ENCODE results near the gene TRAF4.

- TF ChIP-seq TARDBP (IDR thresholded peaks at IDR 0.05): no peak
- TF ChIP-seq ZNF384 (IDR thresholded peaks at IDR 0.05): no peak
- TF ChIP-seq ELF4 (IDR thresholded peaks at IDR 0.05): no peak
- TF ChIP-seq BHLHE40 (IDR thresholded peaks at IDR 0.05; ENCODE audit: borderline replicate concordance): no peak
- TF ChIP-seq FOXK2 (IDR thresholded peaks at IDR 0.05): no peak
Observed at GRCh38 chr17:28744104-28744971, 527 bp downstream of the TRAF4 start.

Measured in HEK293T (cell line).